GM23338 (cell line): ENCODE results near the gene PSMB3. TPM values are rescaled to one million over a fixed set of nuclear protein-coding genes. Genes with fewer than 3 reads are reported as not detected.

Source experiments
- ATAC-seq: fragments of 200-7000 bp; cut with Tn5 transposase; 3 replicates; pipeline ENCODE4 v1.9.1; 2020
- DNase-seq: peaks from one replicate; pipeline ENCODE4 v3.0.0-alpha.2; 2015; ENCODE audit warnings: low spot score
- H2AFZ ChIP-seq: fragments of 200-600 bp; sonication (generic); 2 replicates; pipeline ENCODE4 v1.8.0; 2016; ENCODE audit warnings: antibody characterized with exemption, mild to moderate bottlenecking, moderate library complexity
- H3F3A ChIP-seq: fragments of 200-600 bp; sonication (generic); replicated peaks from 2 replicates; pipeline ENCODE4 v1.8.0; 2017; ENCODE audit warnings: antibody characterized with exemption, mixed run types, low read depth
- H3K27ac ChIP-seq: fragments of 200-600 bp; sonication (generic); 2 replicates; pipeline ENCODE4 v1.6.1; 2016; ENCODE audit warnings: low read depth
- H3K27me3 ChIP-seq: fragments of 200-600 bp; sonication (generic); 2 replicates; pipeline ENCODE4 v1.8.0; 2016; ENCODE audit warnings: mild to moderate bottlenecking, mixed run types, moderate library complexity; ENCODE audit not compliant: insufficient read depth
- H3K36me3 ChIP-seq: fragments of 200-600 bp; sonication (generic); 2 replicates; pipeline ENCODE4 v1.8.0; 2016; ENCODE audit warnings: mild to moderate bottlenecking; ENCODE audit not compliant: insufficient read depth
- H3K4me1 ChIP-seq: fragments of 200-600 bp; sonication (generic); 2 replicates; pipeline ENCODE4 v1.8.0; 2016; ENCODE audit warnings: mild to moderate bottlenecking, moderate library complexity; ENCODE audit not compliant: insufficient read depth
- H3K4me2 ChIP-seq: fragments of 200-600 bp; sonication (generic); 2 replicates; pipeline ENCODE4 v1.7.1; 2017; ENCODE audit warnings: mixed run types
- H3K4me3 ChIP-seq: fragments of 200-600 bp; sonication (generic); 2 replicates; pipeline ENCODE4 v1.6.1; 2016; ENCODE audit warnings: mixed run types
- H3K79me2 ChIP-seq: fragments of 200-600 bp; sonication (generic); replicated peaks from 2 replicates; pipeline ENCODE4 v1.8.0; 2017; ENCODE audit warnings: mild to moderate bottlenecking; ENCODE audit not compliant: insufficient read depth
- H3K9me2 ChIP-seq: fragments of 200-600 bp; sonication (generic); 2 replicates; pipeline ENCODE4 v1.8.0; 2017; ENCODE audit not compliant: insufficient read depth
- H4K20me1 ChIP-seq: fragments of 200-600 bp; sonication (generic); replicated peaks from 2 replicates; pipeline ENCODE4 v1.8.0; 2017; ENCODE audit warnings: mild to moderate bottlenecking; ENCODE audit not compliant: insufficient read depth
- H3K27ac Mint-ChIP-seq: 2 replicates; pipeline ENCODE4 v1.8.0; 2020; ENCODE audit warnings: inconsistent platforms, mild to moderate bottlenecking, moderate library complexity, mixed read lengths
- H3K27me3 Mint-ChIP-seq: 3 replicates; pipeline ENCODE4 v1.8.0; 2022; ENCODE audit warnings: low read depth, mild to moderate bottlenecking, moderate library complexity, mixed read lengths, inconsistent platforms; ENCODE audit not compliant: insufficient read depth, poor library complexity
- H3K36me3 Mint-ChIP-seq: 3 replicates; pipeline ENCODE4 v1.8.0; 2021; ENCODE audit warnings: low read depth, mild to moderate bottlenecking, inconsistent platforms, moderate library complexity, mixed read lengths
- H3K4me1 Mint-ChIP-seq: 3 replicates; pipeline ENCODE4 v1.8.0; 2020; ENCODE audit warnings: mild to moderate bottlenecking, inconsistent platforms, mixed read lengths
- H3K4me3 Mint-ChIP-seq: 3 replicates; pipeline ENCODE4 v1.8.0; 2021; ENCODE audit warnings: moderate library complexity, mild to moderate bottlenecking, inconsistent platforms, mixed read lengths
- H3K9me3 Mint-ChIP-seq: 3 replicates; pipeline ENCODE4 v1.8.0; 2020; ENCODE audit warnings: moderate library complexity, mild to moderate bottlenecking, inconsistent platforms, mixed read lengths
- ZNF331 ChIP-seq: fragments of 250-450 bp; sonication (Bioruptor Pico); IDR thresholded peaks from 2 replicates; pipeline ENCODE4 v1.5.0; 2020; ENCODE audit warnings: low read depth, mild to moderate bottlenecking, moderate library complexity
- polyA plus RNA-seq: library from polyadenylated mRNA; unstranded; fragments of >200 nt; fragmentation: Nextera tagmentation; extraction: Ambion mirVana; gene quantifications from 2 replicates; pipeline ENCODE4 v1.2.1, GENCODE V29; 2016
- total RNA-seq: library from RNA; depleted of rRNA; stranded (reverse); fragments of >200 nt; shearing (Covaris generic); gene quantifications from 2 replicates; pipeline ENCODE4 v1.2.3, GENCODE V29; 2014
- TF ChIP-seq, protein P1 (sequence below): IDR thresholded peaks from one replicate; pipeline ENCODE4 v1.6.1; 2018; ENCODE audit warnings: antibody characterized with exemption; ENCODE audit not compliant: unreplicated experiment
- TF ChIP-seq, protein P2 (sequence below), 2 experiments: fragments of 200-600 bp in 1 of 2; sonication (generic) in 1 of 2; conservative IDR thresholded peaks; 2 replicates each; pipeline versions ENCODE4 v1.5.1 to v1.6.1; 2016 to 2017; ENCODE audit warnings: antibody characterized with exemption in 2 of 2, low read depth in 2 of 2, mild to moderate bottlenecking in 2 of 2, moderate library complexity in 1 of 2
- TF ChIP-seq, protein P3 (sequence below): fragments of 250-450 bp; sonication (Bioruptor Pico); IDR thresholded peaks from 2 replicates; pipeline ENCODE4 v1.5.0; 2020; ENCODE audit warnings: mild to moderate bottlenecking, moderate library complexity

The PSMB3 gene
- total and polyA plus RNA-seq, 2 experiments from 2014 or later, result 250 to 523 TPM

DNA sequence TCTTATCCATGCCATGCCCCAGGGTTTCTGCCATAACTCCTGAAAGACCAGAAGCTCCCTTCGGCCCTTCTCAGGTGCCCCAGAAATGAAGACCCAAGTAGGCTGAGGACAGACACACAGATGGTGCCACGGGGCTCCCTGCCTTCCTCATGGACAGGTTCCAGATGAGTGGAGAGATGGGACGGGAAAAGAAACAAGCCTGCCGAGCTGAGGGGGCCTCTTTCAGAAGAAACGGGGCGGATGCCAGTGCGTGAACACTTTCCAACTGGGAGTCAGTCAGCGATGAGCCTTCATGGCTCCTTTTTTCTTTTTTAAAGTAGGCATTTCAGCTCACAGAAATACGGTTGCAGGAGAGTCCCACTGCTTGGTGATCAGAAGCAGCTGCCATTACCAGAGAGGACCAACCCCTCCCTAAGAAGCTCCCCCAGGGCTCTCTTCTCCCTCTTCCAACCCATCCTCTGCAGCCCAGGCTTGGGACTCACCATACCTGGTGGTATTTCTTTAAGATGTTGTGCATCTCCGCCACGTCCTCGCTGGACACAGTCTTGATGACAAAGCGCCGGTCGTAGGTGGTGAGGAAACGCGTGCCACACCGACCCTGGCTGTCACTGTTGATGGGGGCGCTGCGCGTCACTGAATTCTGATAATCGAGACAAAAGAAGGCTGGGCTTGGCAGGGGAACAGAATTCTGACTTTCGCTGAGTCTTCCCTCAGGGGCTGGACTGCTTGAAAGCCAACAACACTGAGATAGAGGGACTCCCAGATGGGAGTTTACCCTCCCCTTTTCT is 27.6 kb downstream of the PSMB3 start:
- Mint-ChIP-seq H3K36me3 (peaks cover 74% of the 10 kb centered on the region), H3K27ac (no peak overlapping the region), H3K27me3 (peaks cover 6% of the 10 kb centered on the region)

DNA sequence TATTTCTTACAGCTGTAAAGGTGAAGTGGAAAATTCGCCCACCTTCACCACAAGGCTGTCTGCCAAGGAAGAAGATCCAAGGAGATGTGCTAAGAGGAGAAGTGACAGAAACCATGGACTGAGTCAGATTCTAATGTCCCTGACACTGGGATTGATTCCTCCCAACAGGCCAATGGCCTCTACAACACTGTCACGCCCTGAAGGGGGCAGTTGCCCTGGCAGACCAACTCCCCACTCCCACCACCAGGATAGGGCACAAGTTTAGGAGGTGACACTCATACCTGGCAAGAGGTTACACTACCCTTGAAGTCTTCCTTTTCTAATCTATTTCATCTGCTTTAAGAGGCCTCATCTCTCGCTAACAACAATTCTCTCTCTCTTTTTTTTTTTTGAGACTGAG is 30.7 kb downstream of the PSMB3 start:
- Histone ChIP-seq H3K4me3 (no peak overlapping the region), H3K4me2 (no peak overlapping the region), H4K20me1 (peaks cover 12% of the 10 kb centered on the region), H3K36me3 (peaks cover 24% of the 10 kb centered on the region), H3K4me1 (no peaks in the 10 kb centered on the region), H2AFZ (no peak overlapping the region), H3K27ac (no peak overlapping the region), H3K9me2 (no peaks in the 10 kb centered on the region), H3K79me2 (peaks cover 7% of the 10 kb centered on the region; the same call in 1 of the 2 replicates), H3F3A (no peaks in the 10 kb centered on the region), H3K27me3 (no peaks in the 10 kb centered on the region)
- TF ChIP-seq, protein P1, sequence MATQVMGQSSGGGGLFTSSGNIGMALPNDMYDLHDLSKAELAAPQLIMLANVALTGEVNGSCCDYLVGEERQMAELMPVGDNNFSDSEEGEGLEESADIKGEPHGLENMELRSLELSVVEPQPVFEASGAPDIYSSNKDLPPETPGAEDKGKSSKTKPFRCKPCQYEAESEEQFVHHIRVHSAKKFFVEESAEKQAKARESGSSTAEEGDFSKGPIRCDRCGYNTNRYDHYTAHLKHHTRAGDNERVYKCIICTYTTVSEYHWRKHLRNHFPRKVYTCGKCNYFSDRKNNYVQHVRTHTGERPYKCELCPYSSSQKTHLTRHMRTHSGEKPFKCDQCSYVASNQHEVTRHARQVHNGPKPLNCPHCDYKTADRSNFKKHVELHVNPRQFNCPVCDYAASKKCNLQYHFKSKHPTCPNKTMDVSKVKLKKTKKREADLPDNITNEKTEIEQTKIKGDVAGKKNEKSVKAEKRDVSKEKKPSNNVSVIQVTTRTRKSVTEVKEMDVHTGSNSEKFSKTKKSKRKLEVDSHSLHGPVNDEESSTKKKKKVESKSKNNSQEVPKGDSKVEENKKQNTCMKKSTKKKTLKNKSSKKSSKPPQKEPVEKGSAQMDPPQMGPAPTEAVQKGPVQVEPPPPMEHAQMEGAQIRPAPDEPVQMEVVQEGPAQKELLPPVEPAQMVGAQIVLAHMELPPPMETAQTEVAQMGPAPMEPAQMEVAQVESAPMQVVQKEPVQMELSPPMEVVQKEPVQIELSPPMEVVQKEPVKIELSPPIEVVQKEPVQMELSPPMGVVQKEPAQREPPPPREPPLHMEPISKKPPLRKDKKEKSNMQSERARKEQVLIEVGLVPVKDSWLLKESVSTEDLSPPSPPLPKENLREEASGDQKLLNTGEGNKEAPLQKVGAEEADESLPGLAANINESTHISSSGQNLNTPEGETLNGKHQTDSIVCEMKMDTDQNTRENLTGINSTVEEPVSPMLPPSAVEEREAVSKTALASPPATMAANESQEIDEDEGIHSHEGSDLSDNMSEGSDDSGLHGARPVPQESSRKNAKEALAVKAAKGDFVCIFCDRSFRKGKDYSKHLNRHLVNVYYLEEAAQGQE, result no peak
- TF ChIP-seq, protein P2, sequence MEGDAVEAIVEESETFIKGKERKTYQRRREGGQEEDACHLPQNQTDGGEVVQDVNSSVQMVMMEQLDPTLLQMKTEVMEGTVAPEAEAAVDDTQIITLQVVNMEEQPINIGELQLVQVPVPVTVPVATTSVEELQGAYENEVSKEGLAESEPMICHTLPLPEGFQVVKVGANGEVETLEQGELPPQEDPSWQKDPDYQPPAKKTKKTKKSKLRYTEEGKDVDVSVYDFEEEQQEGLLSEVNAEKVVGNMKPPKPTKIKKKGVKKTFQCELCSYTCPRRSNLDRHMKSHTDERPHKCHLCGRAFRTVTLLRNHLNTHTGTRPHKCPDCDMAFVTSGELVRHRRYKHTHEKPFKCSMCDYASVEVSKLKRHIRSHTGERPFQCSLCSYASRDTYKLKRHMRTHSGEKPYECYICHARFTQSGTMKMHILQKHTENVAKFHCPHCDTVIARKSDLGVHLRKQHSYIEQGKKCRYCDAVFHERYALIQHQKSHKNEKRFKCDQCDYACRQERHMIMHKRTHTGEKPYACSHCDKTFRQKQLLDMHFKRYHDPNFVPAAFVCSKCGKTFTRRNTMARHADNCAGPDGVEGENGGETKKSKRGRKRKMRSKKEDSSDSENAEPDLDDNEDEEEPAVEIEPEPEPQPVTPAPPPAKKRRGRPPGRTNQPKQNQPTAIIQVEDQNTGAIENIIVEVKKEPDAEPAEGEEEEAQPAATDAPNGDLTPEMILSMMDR (conservative IDR thresholded peaks at IDR 0.05; ENCODE audit: low read depth in 2 of 2), result peak in 1 of 2 experiments; percentile 28; a peak in 2 of 4 replicates
- TF ChIP-seq, protein P3, sequence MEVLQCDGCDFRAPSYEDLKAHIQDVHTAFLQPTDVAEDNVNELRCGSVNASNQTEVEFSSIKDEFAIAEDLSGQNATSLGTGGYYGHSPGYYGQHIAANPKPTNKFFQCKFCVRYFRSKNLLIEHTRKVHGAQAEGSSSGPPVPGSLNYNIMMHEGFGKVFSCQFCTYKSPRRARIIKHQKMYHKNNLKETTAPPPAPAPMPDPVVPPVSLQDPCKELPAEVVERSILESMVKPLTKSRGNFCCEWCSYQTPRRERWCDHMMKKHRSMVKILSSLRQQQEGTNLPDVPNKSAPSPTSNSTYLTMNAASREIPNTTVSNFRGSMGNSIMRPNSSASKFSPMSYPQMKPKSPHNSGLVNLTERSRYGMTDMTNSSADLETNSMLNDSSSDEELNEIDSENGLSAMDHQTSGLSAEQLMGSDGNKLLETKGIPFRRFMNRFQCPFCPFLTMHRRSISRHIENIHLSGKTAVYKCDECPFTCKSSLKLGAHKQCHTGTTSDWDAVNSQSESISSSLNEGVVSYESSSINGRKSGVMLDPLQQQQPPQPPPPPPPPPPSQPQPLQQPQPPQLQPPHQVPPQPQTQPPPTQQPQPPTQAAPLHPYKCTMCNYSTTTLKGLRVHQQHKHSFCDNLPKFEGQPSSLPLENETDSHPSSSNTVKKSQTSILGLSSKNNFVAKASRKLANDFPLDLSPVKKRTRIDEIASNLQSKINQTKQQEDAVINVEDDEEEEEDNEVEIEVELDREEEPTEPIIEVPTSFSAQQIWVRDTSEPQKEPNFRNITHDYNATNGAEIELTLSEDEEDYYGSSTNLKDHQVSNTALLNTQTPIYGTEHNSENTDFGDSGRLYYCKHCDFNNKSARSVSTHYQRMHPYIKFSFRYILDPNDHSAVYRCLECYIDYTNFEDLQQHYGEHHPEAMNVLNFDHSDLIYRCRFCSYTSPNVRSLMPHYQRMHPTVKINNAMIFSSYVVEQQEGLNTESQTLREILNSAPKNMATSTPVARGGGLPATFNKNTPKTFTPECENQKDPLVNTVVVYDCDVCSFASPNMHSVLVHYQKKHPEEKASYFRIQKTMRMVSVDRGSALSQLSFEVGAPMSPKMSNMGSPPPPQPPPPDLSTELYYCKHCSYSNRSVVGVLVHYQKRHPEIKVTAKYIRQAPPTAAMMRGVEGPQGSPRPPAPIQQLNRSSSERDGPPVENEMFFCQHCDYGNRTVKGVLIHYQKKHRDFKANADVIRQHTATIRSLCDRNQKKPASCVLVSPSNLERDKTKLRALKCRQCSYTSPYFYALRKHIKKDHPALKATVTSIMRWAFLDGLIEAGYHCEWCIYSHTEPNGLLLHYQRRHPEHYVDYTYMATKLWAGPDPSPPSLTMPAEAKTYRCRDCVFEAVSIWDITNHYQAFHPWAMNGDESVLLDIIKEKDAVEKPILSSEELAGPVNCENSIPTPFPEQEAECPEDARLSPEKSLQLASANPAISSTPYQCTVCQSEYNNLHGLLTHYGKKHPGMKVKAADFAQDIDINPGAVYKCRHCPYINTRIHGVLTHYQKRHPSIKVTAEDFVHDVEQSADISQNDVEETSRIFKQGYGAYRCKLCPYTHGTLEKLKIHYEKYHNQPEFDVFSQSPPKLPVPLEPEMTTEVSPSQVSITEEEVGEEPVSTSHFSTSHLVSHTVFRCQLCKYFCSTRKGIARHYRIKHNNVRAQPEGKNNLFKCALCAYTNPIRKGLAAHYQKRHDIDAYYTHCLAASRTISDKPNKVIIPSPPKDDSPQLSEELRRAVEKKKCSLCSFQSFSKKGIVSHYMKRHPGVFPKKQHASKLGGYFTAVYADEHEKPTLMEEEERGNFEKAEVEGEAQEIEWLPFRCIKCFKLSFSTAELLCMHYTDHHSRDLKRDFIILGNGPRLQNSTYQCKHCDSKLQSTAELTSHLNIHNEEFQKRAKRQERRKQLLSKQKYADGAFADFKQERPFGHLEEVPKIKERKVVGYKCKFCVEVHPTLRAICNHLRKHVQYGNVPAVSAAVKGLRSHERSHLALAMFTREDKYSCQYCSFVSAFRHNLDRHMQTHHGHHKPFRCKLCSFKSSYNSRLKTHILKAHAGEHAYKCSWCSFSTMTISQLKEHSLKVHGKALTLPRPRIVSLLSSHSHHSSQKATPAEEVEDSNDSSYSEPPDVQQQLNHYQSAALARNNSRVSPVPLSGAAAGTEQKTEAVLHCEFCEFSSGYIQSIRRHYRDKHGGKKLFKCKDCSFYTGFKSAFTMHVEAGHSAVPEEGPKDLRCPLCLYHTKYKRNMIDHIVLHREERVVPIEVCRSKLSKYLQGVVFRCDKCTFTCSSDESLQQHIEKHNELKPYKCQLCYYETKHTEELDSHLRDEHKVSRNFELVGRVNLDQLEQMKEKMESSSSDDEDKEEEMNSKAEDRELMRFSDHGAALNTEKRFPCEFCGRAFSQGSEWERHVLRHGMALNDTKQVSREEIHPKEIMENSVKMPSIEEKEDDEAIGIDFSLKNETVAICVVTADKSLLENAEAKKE (CRISPR knock-in tag), result no peak
- H3K9me3 Mint-ChIP-seq, result no peaks in the 10 kb centered on the region
- no peaks in the 10 kb centered on the region for H3K4me1 Mint-ChIP-seq
- no peak overlapping the region for H3K4me3 Mint-ChIP-seq
- H3K27me3 Mint-ChIP-seq, result peaks cover 5% of the 10 kb centered on the region
- DNase-seq (peak; percentile 14), ATAC-seq (peak; percentile 45)
- H3K36me3 Mint-ChIP-seq, result peaks cover 67% of the 10 kb centered on the region
- no peak overlapping the region for H3K27ac Mint-ChIP-seq

More for the DNA sequence above, 27.6 kb downstream of the PSMB3 start:
- H3K4me3 Mint-ChIP-seq, result no peak overlapping the region
- no peak overlapping the region for H3K27ac ChIP-seq
- no peak for DNase-seq
- H3K4me3 ChIP-seq, result no peak overlapping the region
- H3K36me3 ChIP-seq, result peaks cover 42% of the 10 kb centered on the region
- H3F3A ChIP-seq, result no peaks in the 10 kb centered on the region
- no peaks in the 10 kb centered on the region for H3K9me3 Mint-ChIP-seq
- H3K9me2 ChIP-seq, result no peaks in the 10 kb centered on the region
- no peaks in the 10 kb centered on the region for H3K79me2 ChIP-seq
- no peaks in the 10 kb centered on the region for H3K4me1 Mint-ChIP-seq
- H4K20me1 ChIP-seq, result peaks cover 12% of the 10 kb centered on the region
- H2AFZ ChIP-seq, result no peak overlapping the region
- no peak overlapping the region for H3K4me2 ChIP-seq
- ATAC-seq, result no peak
- H3K4me1 ChIP-seq, result no peaks in the 10 kb centered on the region
- no peaks in the 10 kb centered on the region for H3K27me3 ChIP-seq
- TF ChIP-seq, protein P2 (conservative IDR thresholded peaks at IDR 0.05; ENCODE audit: low read depth in 2 of 2), result 0 out of 4 replicates have a peak, but pooled peaks of 1 of the 2 experiments have one; percentile 8
- TF ChIP-seq ZNF331 (CRISPR knock-in tag), result no peak
